Thyroid gland (tissue), 4 donors: ENCODE results near the gene OSBP2. TPM values are rescaled to one million over a fixed set of nuclear protein-coding genes. Genes with fewer than 3 reads are reported as not detected.
"Not testable (repeated sequence)": the region's sequence is repeated elsewhere in the genome, so short reads cannot be mapped to it uniquely, and the experiment has no call there.

Source experiments
- DNase-seq, 2 donors: peaks; one replicate each; pipeline ENCODE4 v3.0.0-alpha.2; 2019
- H3K27ac ChIP-seq, 3 donors: fragments of 200-600 bp; sonication (generic); 1 replicate in 2 of 3; 2 replicates in 1 of 3; pipeline ENCODE4 v1.5.1; 2016 to 2019; ENCODE audit warnings: mild to moderate bottlenecking in 1 of 3, moderate library complexity in 1 of 3
- H3K27me3 ChIP-seq: fragments of 200-600 bp; sonication (generic); one replicate; pipeline ENCODE4 v1.5.1; 2019
- H3K36me3 ChIP-seq, 2 donors: fragments of 200-600 bp; sonication (generic); one replicate each; pipeline ENCODE4 v1.5.1; 2016 to 2019
- H3K4me1 ChIP-seq, 2 donors: fragments of 200-600 bp; sonication (generic); one replicate each; pipeline ENCODE4 v1.5.1; 2017 to 2019
- H3K4me3 ChIP-seq, 3 donors: fragments of 200-600 bp; sonication (generic); replicated peaks in 1 of 3; 1 replicate in 2 of 3; 2 replicates in 1 of 3; pipeline ENCODE4 v1.5.1; 2016; ENCODE audit warnings: mild to moderate bottlenecking in 1 of 3
- H3K9me3 ChIP-seq: fragments of 200-600 bp; sonication (generic); one replicate; pipeline ENCODE4 v1.5.1; 2017
- POLR2A ChIP-seq, 2 donors: fragments of 450-650 bp; IDR thresholded peaks; one replicate each; pipeline ENCODE4 v1.6.1; 2017; ENCODE audit warnings: antibody characterized with exemption in 2 of 2, mild to moderate bottlenecking in 2 of 2, moderate library complexity in 1 of 2
- WGBS, 2 donors: methylation state at CpG; one replicate each; pipeline ENCODE4 v1.1.5; 2017; 5-methylcytosine and 5-hydroxymethylcytosine counted together
- intact Hi-C: fragments of 100-400 bp; cut with DNase I; formaldehyde crosslinking; loops from one replicate; pipeline ENCODE4 v1.15.1; 2023
- total RNA-seq, 4 donors: library from RNA; depleted of rRNA; stranded (reverse); fragments of >200 nt; gene quantifications; one replicate each; pipeline ENCODE4 v1.2.3, GENCODE V29; 2016
- TF ChIP-seq, protein P1 (sequence below), 6 experiments: fragments of 200-600 bp in 3 of 6; fragments of 450-650 bp in 3 of 6; sonication (generic) in 3 of 6; IDR thresholded peaks; one replicate each; pipeline ENCODE4 v1.5.1; 2016 to 2019; ENCODE audit warnings: antibody characterized with exemption in 6 of 6, mild to moderate bottlenecking in 2 of 6, inconsistent platforms in 1 of 6, moderate library complexity in 1 of 6

Gene OSBP2
- total RNA-seq, 4 donors from 2014 or later, result 7.8 to 13.4 (median 11.5) TPM

DNA sequence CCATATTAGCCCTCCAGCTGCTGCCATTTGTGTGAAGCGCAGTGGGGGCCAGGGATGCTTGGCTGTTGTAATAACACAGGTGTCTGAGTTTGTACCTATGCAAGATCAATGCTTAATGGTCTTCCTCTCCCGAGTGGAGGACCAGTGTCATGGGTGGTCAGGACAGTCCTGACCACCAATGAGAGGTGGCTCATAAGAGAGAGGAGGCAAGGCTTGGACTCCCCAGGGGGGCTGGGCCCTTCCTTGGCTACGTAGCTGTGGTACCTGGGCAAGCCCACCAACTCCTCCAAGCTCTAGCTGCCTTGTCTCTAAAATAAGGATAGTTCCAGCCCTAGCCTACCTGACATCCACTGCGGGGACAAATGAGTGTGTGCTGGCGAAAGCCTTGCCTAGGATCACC lies 79.2 kb downstream of the OSBP2 start:
- no peak overlapping the region for H3K4me3 ChIP-seq
- H3K27ac ChIP-seq, result no peak overlapping the region
- DNase-seq, result no peak
- 90 to 93% methylated on average over 3 to 4 of the region's 5 CpGs for WGBS, 2 donors
- intact Hi-C loops, result no loop called here
- no peaks in the 10 kb centered on the region for H3K4me1 ChIP-seq
- no peaks in the 10 kb centered on the region for H3K9me3 ChIP-seq
- no peaks in the 10 kb centered on the region for H3K36me3 ChIP-seq
- H3K27me3 ChIP-seq, result no peaks in the 10 kb centered on the region
- TF ChIP-seq, protein P1, sequence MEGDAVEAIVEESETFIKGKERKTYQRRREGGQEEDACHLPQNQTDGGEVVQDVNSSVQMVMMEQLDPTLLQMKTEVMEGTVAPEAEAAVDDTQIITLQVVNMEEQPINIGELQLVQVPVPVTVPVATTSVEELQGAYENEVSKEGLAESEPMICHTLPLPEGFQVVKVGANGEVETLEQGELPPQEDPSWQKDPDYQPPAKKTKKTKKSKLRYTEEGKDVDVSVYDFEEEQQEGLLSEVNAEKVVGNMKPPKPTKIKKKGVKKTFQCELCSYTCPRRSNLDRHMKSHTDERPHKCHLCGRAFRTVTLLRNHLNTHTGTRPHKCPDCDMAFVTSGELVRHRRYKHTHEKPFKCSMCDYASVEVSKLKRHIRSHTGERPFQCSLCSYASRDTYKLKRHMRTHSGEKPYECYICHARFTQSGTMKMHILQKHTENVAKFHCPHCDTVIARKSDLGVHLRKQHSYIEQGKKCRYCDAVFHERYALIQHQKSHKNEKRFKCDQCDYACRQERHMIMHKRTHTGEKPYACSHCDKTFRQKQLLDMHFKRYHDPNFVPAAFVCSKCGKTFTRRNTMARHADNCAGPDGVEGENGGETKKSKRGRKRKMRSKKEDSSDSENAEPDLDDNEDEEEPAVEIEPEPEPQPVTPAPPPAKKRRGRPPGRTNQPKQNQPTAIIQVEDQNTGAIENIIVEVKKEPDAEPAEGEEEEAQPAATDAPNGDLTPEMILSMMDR (IDR thresholded peaks at IDR 0.05), result no peak
- TF ChIP-seq POLR2A (IDR thresholded peaks at IDR 0.05), result no peak

DNA sequence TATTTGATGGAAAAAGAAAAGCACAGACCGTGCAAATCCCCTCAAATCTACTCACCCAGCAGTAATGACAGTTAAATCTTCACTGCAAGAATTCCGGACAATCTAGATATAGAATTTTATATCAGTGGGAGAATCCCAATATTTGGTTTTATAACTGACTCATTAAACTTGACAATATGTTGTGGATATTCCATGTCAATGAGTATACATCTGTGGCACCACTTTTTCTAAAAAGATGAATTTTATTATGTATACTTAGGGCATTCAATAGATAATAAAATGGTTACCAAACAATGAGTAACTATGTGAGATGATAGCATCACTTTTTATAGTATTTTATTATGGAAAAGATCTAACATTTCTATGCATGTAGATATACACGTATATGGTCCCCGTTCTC lies 79.9 kb downstream of the OSBP2 start:
- no peak for DNase-seq
- Histone ChIP-seq H3K36me3 (no peaks in the 10 kb centered on the region), H3K27ac (no peak overlapping the region), H3K4me3 (no peak overlapping the region), H3K4me1 (no peaks in the 10 kb centered on the region), H3K9me3 (no peaks in the 10 kb centered on the region), H3K27me3 (no peaks in the 10 kb centered on the region)
- TF ChIP-seq POLR2A (IDR thresholded peaks at IDR 0.05), result no peak
- TF ChIP-seq, protein P1 (IDR thresholded peaks at IDR 0.05), result no peak
- intact Hi-C loops, result no loop called here
- 93% methylated on average over 4 of the region's 4 CpGs for WGBS, 2 donors

DNA sequence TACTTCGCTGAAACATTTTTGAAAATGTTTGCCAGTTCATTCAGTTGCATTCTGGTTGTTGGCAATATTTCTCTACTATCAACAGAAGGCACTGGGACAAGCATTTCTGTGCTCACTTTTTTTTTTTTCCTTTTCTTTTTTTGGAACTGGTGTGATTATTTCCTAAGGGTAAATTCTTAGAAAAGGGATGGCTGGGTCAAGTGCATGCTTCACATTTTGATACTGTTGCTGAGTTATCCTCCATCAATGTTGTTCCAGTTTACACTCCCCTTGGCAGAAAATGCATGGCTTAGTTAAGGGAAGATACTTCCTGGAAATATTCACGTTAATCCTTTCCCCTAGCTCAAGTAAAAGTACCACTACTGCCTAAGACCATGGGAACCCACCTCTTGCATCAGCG lies 81.8 kb downstream of the OSBP2 start:
- intact Hi-C loops, result no loop called here
- Histone ChIP-seq H3K4me3 (no peak overlapping the region), H3K4me1 (no peaks in the 10 kb centered on the region), H3K27me3 (no peaks in the 10 kb centered on the region), H3K27ac (no peak overlapping the region), H3K36me3 (no peaks in the 10 kb centered on the region), H3K9me3 (no peaks in the 10 kb centered on the region)
- TF ChIP-seq, protein P1 (IDR thresholded peaks at IDR 0.05), result no peak
- no peak for TF ChIP-seq POLR2A (IDR thresholded peaks at IDR 0.05)
- DNase-seq, result no peak
- WGBS, 2 donors, result 68 to 92% methylated on average over 3 of the region's 3 CpGs

DNA sequence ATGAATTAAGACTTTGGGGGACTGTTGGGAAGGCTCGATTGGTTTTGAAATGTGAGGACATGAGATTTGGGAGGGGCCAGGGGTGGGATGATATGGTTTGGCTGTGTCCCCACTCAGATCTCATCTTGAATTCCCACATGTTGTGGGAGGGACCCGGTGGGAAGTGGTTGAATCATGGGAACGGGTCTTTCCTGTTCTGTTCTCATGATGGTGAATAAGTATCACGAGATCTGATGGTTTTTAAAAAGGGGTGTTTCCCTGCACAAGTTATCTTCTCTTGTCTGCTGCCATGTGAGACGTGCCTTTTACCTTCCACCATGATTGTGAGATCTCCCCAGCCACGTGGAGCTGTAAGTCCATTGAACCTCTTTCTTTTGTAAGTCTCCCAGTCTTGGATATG lies 82.5 kb downstream of the OSBP2 start:
- WGBS, 2 donors, result 75 to 93% methylated on average over 6 of the region's 6 CpGs
- H3K4me3 ChIP-seq, H3K27ac ChIP-seq, intact Hi-C loops, DNase-seq, H3K36me3 ChIP-seq, H3K9me3 ChIP-seq, H3K4me1 ChIP-seq, H3K27me3 ChIP-seq: not testable (repeated sequence)

DNA sequence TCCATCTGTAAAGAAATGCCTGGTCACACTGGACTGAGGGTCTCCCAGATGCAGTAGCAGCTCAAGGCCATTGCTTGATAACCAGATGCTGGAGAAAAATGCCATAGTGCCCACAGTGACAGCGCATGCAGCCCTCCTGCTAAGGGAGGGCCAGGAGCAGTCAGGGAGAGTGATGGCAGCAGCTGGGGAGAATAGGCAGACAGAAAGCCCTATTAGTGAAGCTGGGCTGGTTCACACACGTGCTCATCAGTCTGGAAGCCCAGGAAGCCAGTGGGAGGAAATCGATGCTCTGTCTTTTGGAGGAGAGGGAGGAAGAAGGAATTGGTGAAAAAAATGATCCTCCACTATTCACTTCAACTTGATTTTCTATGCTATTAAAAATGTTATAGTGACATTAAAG lies 82.9 kb downstream of the OSBP2 start:
- 80 to 83% methylated on average over 3 of the region's 3 CpGs for WGBS, 2 donors
- no peak for TF ChIP-seq POLR2A (IDR thresholded peaks at IDR 0.05)
- TF ChIP-seq, protein P1 (IDR thresholded peaks at IDR 0.05), result no peak
- intact Hi-C loops, result no loop called here

DNA sequence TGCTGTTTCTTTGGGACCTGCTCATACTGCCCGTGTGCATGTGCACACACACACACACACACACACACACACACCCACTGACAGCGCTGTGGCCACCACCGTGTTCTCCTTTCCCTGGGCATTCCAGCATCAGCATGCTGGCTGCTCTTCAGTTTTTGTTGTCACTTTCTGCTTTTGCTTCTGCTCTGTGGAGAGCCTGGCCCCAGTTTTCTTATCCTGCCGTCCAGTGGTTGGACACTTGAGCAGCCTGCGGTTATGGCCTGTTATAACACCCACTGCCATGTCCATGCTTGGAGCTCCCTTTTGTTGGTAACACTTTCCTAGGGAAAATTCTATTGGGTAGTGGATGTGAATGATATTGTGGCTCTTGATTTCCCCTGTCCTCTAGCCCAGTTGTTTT lies 83.6 kb downstream of the OSBP2 start:
- intact Hi-C loops, result no loop called here
- H3K27ac ChIP-seq, result no peak overlapping the region

More for the DNA sequence above, 82.9 kb downstream of the OSBP2 start:
- Histone ChIP-seq H3K36me3 (no peaks in the 10 kb centered on the region), H3K9me3 (no peaks in the 10 kb centered on the region), H3K27me3 (no peaks in the 10 kb centered on the region), H3K4me1 (no peaks in the 10 kb centered on the region), H3K27ac (no peak overlapping the region), H3K4me3 (no peak overlapping the region)
- DNase-seq, result no peak

More for the DNA sequence above, 83.6 kb downstream of the OSBP2 start:
- Histone ChIP-seq H3K4me3 (no peak overlapping the region), H3K27me3 (no peaks in the 10 kb centered on the region), H3K36me3 (no peaks in the 10 kb centered on the region), H3K4me1 (no peaks in the 10 kb centered on the region), H3K9me3 (no peaks in the 10 kb centered on the region)
- TF ChIP-seq, protein P1 (IDR thresholded peaks at IDR 0.05), result no peak
- no peak for TF ChIP-seq POLR2A (IDR thresholded peaks at IDR 0.05)
- WGBS, 2 donors, result 52 to 70% methylated on average over 5 of the region's 5 CpGs
- no peak for DNase-seq
